ENCODE data around the gene LETM1.

- TF ChIP-seq CTCF (IDR thresholded peaks at IDR 0.05; ENCODE audit: control extremely low read depth in 1 of 3, insufficient read depth in 1 of 3, low read depth in 1 of 3, low read length in 3 of 3) (no peak), YY1 (IDR thresholded peaks at IDR 0.05; ENCODE audit: low read depth, low read length) (no peak), USF2 (IDR thresholded peaks at IDR 0.05; ENCODE audit: low read length) (no peak), CEBPB (IDR thresholded peaks at IDR 0.05; ENCODE audit: low read depth, low read length) (no peak), TAF1 (IDR thresholded peaks at IDR 0.05; ENCODE audit: low read depth, low read length) (no peak), EZH2 (IDR thresholded peaks at IDR 0.05; ENCODE audit: low read depth, low read length, severe bottlenecking) (no peak), SIX5 (IDR thresholded peaks at IDR 0.05; ENCODE audit: low read depth, low read length) (no peak)
Observed at GRCh38 chr4:1880332-1880731, 24.4 kb upstream of the LETM1 start.
